GM06990 (cell line): Measurements from ENCODE around the gene INIP.

Experiments used
- DNase-seq: peaks from one replicate; pipeline ENCODE4 v3.0.0-alpha.2; 2011; ENCODE audit not compliant: insufficient read length; ENCODE audit errors: extremely low read depth
- H3K27me3 ChIP-seq: replicated peaks from 2 replicates; pipeline ENCODE4 v1.6.0; 2011; ENCODE audit warnings: low read length; ENCODE audit not compliant: control insufficient read depth, insufficient read depth
- H3K36me3 ChIP-seq: 2 replicates; pipeline ENCODE4 v1.5.1; 2011; ENCODE audit warnings: low read length; ENCODE audit not compliant: control insufficient read depth, insufficient read depth
- H3K4me3 ChIP-seq: replicated peaks from 2 replicates; pipeline ENCODE4 v1.5.1; 2011; ENCODE audit warnings: low read depth, mild to moderate bottlenecking, control low read depth, low read length
- CTCF ChIP-seq: IDR thresholded peaks from 2 replicates; pipeline ENCODE4 v1.5.1; 2011; ENCODE audit warnings: low read length, control low read depth, mild to moderate bottlenecking, inconsistent platforms; ENCODE audit not compliant: insufficient read depth, poor library complexity, severe bottlenecking

INIP gene

GRCh38 chr9:112717661-112718331 lies at the start of gene INIP:
Gene INIP, minus strand, starts transcription at chr9:112718117. Its CDS starts 1,632 bp downstream, at chr9:112716485.
- Histone ChIP-seq H3K27me3 (no peaks in the 10 kb centered on the region), H3K36me3 (no peaks in the 10 kb centered on the region; the same call in 1 of the 2 replicates), H3K4me3 (peak within 1 kb of the TSS; percentile 91)
- DNase-seq = peak; percentile 99
- peak; percentile 24 for TF ChIP-seq CTCF

- DNase-seq = no peak
- no peak for TF ChIP-seq CTCF
- Histone ChIP-seq H3K36me3 (no peaks in the 10 kb centered on the region), H3K27me3 (no peaks in the 10 kb centered on the region), H3K4me3 (no peak overlapping the region)
These were observed 47.4 kb upstream of the INIP start for GRCh38 chr9:112765281-112765680.

- no peak for DNase-seq
- no peaks in the 10 kb centered on the region for H3K36me3 ChIP-seq
- H3K27me3 ChIP-seq = no peaks in the 10 kb centered on the region
- no peak for TF ChIP-seq CTCF
- no peak overlapping the region for H3K4me3 ChIP-seq
These were observed 46.9 kb upstream of the INIP start for GRCh38 chr9:112764837-112765236.

- no peaks in the 10 kb centered on the region for H3K27me3 ChIP-seq
- DNase-seq = no peak
- H3K4me3 ChIP-seq = no peak overlapping the region
- no peaks in the 10 kb centered on the region for H3K36me3 ChIP-seq
- no peak for TF ChIP-seq CTCF
These were observed 46.4 kb upstream of the INIP start for GRCh38 chr9:112764344-112764743.

GRCh38 chr9:112762726-112763518 lies 45.0 kb upstream of the INIP start:
- H3K36me3 ChIP-seq = no peaks in the 10 kb centered on the region
- no peaks in the 10 kb centered on the region for H3K27me3 ChIP-seq
- no peak overlapping the region for H3K4me3 ChIP-seq
- no peak for DNase-seq
- TF ChIP-seq CTCF = no peak
